ENCODE data around the gene PCDH7. TPM values are rescaled to one million over a fixed set of nuclear protein-coding genes. Genes with fewer than 3 reads are reported as not detected.

PCDH7 gene
- total RNA-seq, 4 donors from 2014 or later = 12.6 to 55.0 (median 40.0) TPM

DNA sequence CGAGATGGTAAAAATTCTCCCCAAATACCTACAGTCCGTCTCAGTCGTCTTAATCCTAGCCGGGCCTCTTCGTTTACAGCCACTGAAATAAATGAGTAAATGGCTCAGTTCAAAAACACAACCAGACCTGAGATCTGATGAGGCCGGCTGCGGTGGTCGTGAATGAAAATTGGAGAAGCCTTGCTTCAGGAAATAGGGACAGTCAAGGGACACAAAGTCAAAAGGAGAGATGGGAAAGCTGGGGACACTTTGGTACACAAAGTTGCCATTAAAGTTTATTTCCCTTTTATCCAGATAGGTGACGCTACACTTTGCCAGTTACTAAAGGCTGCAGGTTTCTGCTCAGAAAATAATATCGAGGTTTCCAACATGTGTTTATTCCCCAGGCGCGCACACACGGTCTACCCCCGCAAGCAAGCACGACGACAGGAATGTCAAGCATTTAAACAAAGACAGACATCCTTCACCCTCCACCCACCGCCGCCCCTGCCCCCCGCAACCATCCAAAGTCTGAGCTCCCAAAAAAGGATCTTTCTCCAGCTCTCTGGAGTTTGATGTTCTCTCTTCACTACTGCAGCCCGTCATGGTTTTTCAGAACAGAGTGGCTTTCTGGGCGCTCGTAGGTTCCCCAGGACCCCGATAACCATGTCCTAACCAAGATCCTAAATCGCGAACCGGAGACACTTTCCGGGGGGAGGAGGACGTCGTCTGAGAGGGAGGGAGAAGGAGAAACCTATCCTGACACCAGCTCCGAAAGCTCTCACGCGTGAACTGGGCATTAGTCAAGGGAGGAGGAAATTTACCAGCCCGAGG, 1.3 kb upstream of the PCDH7 start:
- peak overlapping the region; percentile 20 to 75 (median 71) for H3K27ac ChIP-seq
- peak overlapping the region; percentile 7 to 60 (median 45) for H3K4me3 ChIP-seq (replicated peaks in 1 of 3)
- no peaks in the 10 kb centered on the region for H3K9me3 ChIP-seq
- no peaks in the 10 kb centered on the region for H3K36me3 ChIP-seq
- 1 to 2% methylated on average over 33 of the region's 33 CpGs for WGBS, 2 donors
- peaks cover 3 to 13% of the 10 kb centered on the region in 2 donors for H3K4me1 ChIP-seq
- DNase-seq = peak; percentile 23 to 32
- H3K27me3 ChIP-seq = no peaks in the 10 kb centered on the region
- TF ChIP-seq, protein P1, sequence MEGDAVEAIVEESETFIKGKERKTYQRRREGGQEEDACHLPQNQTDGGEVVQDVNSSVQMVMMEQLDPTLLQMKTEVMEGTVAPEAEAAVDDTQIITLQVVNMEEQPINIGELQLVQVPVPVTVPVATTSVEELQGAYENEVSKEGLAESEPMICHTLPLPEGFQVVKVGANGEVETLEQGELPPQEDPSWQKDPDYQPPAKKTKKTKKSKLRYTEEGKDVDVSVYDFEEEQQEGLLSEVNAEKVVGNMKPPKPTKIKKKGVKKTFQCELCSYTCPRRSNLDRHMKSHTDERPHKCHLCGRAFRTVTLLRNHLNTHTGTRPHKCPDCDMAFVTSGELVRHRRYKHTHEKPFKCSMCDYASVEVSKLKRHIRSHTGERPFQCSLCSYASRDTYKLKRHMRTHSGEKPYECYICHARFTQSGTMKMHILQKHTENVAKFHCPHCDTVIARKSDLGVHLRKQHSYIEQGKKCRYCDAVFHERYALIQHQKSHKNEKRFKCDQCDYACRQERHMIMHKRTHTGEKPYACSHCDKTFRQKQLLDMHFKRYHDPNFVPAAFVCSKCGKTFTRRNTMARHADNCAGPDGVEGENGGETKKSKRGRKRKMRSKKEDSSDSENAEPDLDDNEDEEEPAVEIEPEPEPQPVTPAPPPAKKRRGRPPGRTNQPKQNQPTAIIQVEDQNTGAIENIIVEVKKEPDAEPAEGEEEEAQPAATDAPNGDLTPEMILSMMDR (IDR thresholded peaks at IDR 0.05) = peak in 2 of 6 experiments; percentile 34 to 37
- no peak for TF ChIP-seq POLR2A (IDR thresholded peaks at IDR 0.05)
- intact Hi-C loops (cut with DNase I) = no loop called here

DNA sequence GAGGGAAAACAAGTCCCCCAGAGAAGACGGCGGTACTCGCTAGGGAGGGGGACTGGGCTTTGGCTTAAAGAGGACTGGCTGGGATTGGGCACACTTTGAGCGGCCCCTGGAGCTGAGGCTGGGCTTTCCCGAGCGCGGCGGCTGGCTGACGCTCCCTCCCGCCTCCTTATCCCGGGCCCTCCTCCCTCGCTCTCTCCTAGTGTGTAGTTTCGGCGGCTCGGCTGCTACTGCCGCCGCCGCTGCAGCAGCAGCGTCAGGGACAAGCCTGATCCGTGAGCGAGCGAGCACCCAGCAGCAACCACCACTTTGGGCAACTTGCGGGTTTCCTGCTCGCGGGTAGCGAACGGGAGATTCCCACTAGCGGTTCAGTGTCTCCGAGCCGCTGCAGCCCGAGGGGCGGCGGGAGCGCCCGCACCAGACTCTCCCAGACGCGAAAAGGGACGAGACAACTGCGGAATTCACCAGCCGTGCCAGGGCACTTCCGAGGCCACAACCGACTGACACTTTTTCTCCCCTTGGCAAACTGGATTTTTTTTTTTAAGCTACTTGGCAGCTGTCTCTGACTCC, 632 bp upstream of the PCDH7 start:
- intact Hi-C loops (cut with DNase I) = loop anchor here (10.0 kb wide), 1 partner anchor 55 kb away; no protein-coding TSS in a partner anchor
- Histone ChIP-seq H3K4me1 (peaks cover 10 to 13% of the 10 kb centered on the region in 2 donors), H3K4me3 (replicated peaks in 1 of 3) (peak overlapping the region; percentile 7 to 51 (median 45)), H3K27ac (peak overlapping the region; percentile 20 to 75 (median 71)), H3K36me3 (no peaks in the 10 kb centered on the region), H3K27me3 (no peaks in the 10 kb centered on the region), H3K9me3 (no peaks in the 10 kb centered on the region)
- TF ChIP-seq POLR2A (IDR thresholded peaks at IDR 0.05) = peak in 1 of 2 donors; percentile 50
- TF ChIP-seq, protein P1 (IDR thresholded peaks at IDR 0.05) = no peak
- WGBS, 2 donors = 0 to 1% methylated on average over 22 to 28 of the region's 42 CpGs
- DNase-seq = peak; percentile 78 to 79

DNA sequence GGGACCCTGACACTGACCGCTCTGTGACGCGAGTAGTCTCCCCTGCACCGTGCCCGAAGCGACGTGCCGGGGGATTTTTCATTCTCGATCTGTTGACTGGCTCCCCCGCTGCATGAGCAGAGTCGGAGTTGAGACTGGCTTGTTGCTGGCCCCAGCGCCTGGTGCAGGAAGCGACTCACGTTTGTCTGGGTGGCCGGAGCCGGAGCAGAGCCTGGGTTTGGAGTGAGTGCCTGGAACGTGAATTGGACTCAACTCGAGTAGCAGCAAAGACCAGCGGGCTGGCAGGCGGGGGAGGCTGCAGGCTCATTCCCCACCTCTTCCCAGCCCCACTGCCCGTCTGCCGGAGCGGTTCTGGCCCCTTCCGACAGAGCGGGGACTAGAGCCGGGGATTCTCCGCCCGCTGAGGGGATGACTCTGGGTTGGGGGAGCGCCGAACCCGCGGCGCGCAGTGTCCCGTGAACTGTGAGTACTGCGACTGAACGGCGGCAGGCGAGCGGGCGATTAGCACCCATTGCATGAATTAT, 554 bp downstream of the PCDH7 start:
- DNase-seq = peak; percentile 53 to 57
- no peak for TF ChIP-seq POLR2A (IDR thresholded peaks at IDR 0.05)
- TF ChIP-seq, protein P1 (IDR thresholded peaks at IDR 0.05) = peak in 1 of 6 experiments; percentile 13
- Histone ChIP-seq H3K27ac (peak overlapping the region; percentile 20 to 71 (median 42)), H3K4me3 (replicated peaks in 1 of 3) (peak overlapping the region; percentile 7 to 65 (median 45)), H3K36me3 (no peaks in the 10 kb centered on the region), H3K27me3 (no peaks in the 10 kb centered on the region), H3K9me3 (no peaks in the 10 kb centered on the region), H3K4me1 (peaks cover 10 to 13% of the 10 kb centered on the region in 2 donors)
- intact Hi-C loops (cut with DNase I) = loop anchor here (10.0 kb wide), 1 partner anchor 54 kb away; no protein-coding TSS in a partner anchor
- WGBS, 2 donors = 0% methylated on average over 13 to 28 of the region's 41 CpGs

DNA sequence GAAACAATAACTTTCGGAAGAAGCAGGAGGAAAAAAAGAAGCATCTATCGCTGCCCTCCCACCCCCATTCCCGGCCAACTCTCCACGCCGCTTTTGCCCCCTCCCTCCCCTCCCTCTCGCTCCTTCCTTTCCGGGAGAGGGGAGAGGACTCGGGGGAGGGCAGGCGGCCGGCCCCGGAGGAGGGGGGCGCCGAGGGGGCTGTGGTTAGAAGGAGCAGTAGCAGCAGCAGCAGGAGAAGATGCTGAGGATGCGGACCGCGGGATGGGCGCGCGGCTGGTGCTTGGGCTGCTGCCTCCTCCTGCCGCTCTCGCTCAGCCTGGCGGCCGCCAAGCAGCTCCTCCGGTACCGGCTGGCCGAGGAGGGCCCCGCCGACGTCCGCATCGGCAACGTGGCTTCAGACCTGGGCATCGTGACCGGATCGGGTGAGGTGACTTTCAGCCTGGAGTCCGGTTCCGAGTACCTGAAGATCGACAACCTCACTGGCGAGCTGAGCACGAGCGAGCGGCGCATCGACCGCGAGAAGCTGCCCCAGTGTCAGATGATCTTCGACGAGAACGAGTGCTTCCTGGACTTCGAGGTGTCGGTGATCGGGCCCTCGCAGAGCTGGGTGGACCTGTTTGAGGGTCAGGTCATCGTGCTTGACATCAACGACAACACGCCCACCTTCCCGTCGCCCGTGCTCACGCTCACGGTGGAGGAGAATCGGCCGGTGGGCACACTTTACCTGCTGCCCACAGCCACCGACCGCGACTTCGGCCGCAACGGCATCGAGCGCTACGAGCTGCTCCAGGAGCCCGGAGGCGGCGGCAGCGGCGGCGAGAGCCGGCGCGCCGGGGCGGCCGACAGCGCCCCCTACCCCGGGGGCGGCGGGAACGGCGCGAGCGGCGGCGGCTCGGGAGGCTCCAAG, 1.3 kb downstream of the PCDH7 start:
- H3K27ac ChIP-seq = peak overlapping the region in 2 of 3 donors; percentile 23 to 71
- no peaks in the 10 kb centered on the region for H3K27me3 ChIP-seq
- peak overlapping the region; percentile 7 to 65 (median 45) for H3K4me3 ChIP-seq (replicated peaks in 1 of 3)
- TF ChIP-seq, protein P1 (IDR thresholded peaks at IDR 0.05) = peak in 4 of 6 experiments; percentile 21 to 71 (median 62)
- no peak for TF ChIP-seq POLR2A (IDR thresholded peaks at IDR 0.05)
- intact Hi-C loops (cut with DNase I) = loop anchor here (10.0 kb wide), 1 partner anchor 53 kb away; no protein-coding TSS in a partner anchor
- peak; percentile 58 to 63 for DNase-seq
- WGBS, 2 donors = 1 to 2% methylated on average over 25 to 32 of the region's 95 CpGs
- H3K4me1 ChIP-seq = peaks cover 13 to 15% of the 10 kb centered on the region in 2 donors
- H3K36me3 ChIP-seq = no peaks in the 10 kb centered on the region
- H3K9me3 ChIP-seq = no peaks in the 10 kb centered on the region

All from thyroid gland (tissue), 4 donors.